HepG2 (cell line): ENCODE data around the gene MTRF1. TPM values are rescaled to one million over a fixed set of nuclear protein-coding genes. Genes with fewer than 3 reads are reported as not detected.
A peak's percentile ranks its signal among the peaks of the same experiment; 100 is the strongest.

Experiments used
- CBX1 ChIP-seq: IDR thresholded peaks from one replicate; pipeline ENCODE4 v1.6.1; 2016; ENCODE audit warnings: antibody characterized with exemption, low read depth
- ELF1 ChIP-seq: sonication (generic); formaldehyde crosslinking; IDR thresholded peaks from 2 replicates; pipeline ENCODE4 v1.4.0; 2020; ENCODE audit warnings: missing genetic modification reagents
- ELK4 ChIP-seq: sonication (generic); formaldehyde crosslinking; IDR thresholded peaks from 2 replicates; pipeline ENCODE4 v1.9.0; 2021; ENCODE audit warnings: missing genetic modification reagents, borderline replicate concordance
- FOSL2 ChIP-seq: sonication (generic); formaldehyde crosslinking; IDR thresholded peaks from 2 replicates; pipeline ENCODE4 v1.4.0; 2020; ENCODE audit warnings: missing genetic modification reagents
- HNF4G ChIP-seq, 2 experiments: sonication (generic) in 1 of 2; formaldehyde crosslinking in 1 of 2; IDR thresholded peaks; 2 replicates each; pipeline versions ENCODE4 v1.4.0 to v1.6.1; 2011 to 2020; ENCODE audit warnings: borderline replicate concordance in 2 of 2, low read depth in 2 of 2, mild to moderate bottlenecking in 2 of 2, low read length in 1 of 2, missing genetic modification reagents in 1 of 2, moderate library complexity in 1 of 2
- KAT8 ChIP-seq: IDR thresholded peaks from 2 replicates; pipeline ENCODE4 v1.6.1; 2016; ENCODE audit warnings: missing genetic modification reagents, missing compliant biosample characterization
- MBD4 ChIP-seq: IDR thresholded peaks from 2 replicates; pipeline ENCODE4 v1.6.1; 2012; ENCODE audit warnings: low read length, inconsistent platforms, borderline replicate concordance
- MLX ChIP-seq: IDR thresholded peaks from 2 replicates; pipeline ENCODE4 v1.6.1; 2016
- NFIB ChIP-seq: sonication (generic); formaldehyde crosslinking; IDR thresholded peaks from 2 replicates; pipeline ENCODE4 v1.9.0; 2021; ENCODE audit warnings: missing genetic modification reagents, mild to moderate bottlenecking, borderline replicate concordance
- SOX13 ChIP-seq, 3 experiments: fragments of 450-650 bp in 1 of 3; sonication (generic) in 1 of 3; formaldehyde crosslinking in 1 of 3; IDR thresholded peaks in 2 of 3; conservative IDR thresholded peaks in 1 of 3; 2 replicates each; pipeline versions ENCODE4 v1.5.0 to v1.6.1; 2016 to 2020; ENCODE audit warnings: antibody characterized with exemption in 1 of 3, mild to moderate bottlenecking in 1 of 3, missing compliant biosample characterization in 1 of 3, missing genetic modification reagents in 1 of 3, moderate library complexity in 1 of 3
- TCF12 ChIP-seq, 2 experiments: fragments of 450-650 bp in 1 of 2; sonication (generic) in 1 of 2; formaldehyde crosslinking in 1 of 2; IDR thresholded peaks; 2 replicates each; pipeline versions ENCODE4 v1.6.1 to v1.8.0; 2017 to 2022; ENCODE audit warnings: antibody characterized with exemption in 1 of 2, mild to moderate bottlenecking in 1 of 2, missing genetic modification reagents in 1 of 2, moderate library complexity in 1 of 2
- USF2 ChIP-seq, 2 experiments: sonication (generic) in 1 of 2; formaldehyde crosslinking in 1 of 2; IDR thresholded peaks; 2 replicates each; pipeline versions ENCODE4 v1.5.1 to v1.6.1; 2011 to 2020; ENCODE audit warnings: borderline replicate concordance in 1 of 2, low read depth in 1 of 2, low read length in 1 of 2, mild to moderate bottlenecking in 1 of 2, missing genetic modification reagents in 1 of 2, moderate library complexity in 1 of 2
- XBP1 ChIP-seq: sonication (generic); formaldehyde crosslinking; IDR thresholded peaks from 2 replicates; pipeline ENCODE4 v1.5.0; 2020; ENCODE audit warnings: missing genetic modification reagents
- YEATS4 ChIP-seq: sonication (generic); formaldehyde crosslinking; IDR thresholded peaks from 2 replicates; pipeline ENCODE4 v1.4.0; 2020; ENCODE audit warnings: missing genetic modification reagents, borderline replicate concordance
- ZFAT ChIP-seq: sonication (generic); formaldehyde crosslinking; conservative IDR thresholded peaks from 2 replicates; pipeline ENCODE4 v1.8.1; 2023; ENCODE audit warnings: missing genetic modification reagents, inconsistent platforms
- ZFP62 ChIP-seq: sonication (generic); formaldehyde crosslinking; IDR thresholded peaks from 2 replicates; pipeline ENCODE4 v1.4.0; 2020; ENCODE audit warnings: missing genetic modification reagents
- ZFP90 ChIP-seq: sonication (generic); formaldehyde crosslinking; IDR thresholded peaks from 2 replicates; pipeline ENCODE4 v1.8.0; 2022; ENCODE audit warnings: missing genetic modification reagents, mild to moderate bottlenecking, inconsistent platforms, borderline replicate concordance
- ZFYVE20 ChIP-seq: sonication (generic); formaldehyde crosslinking; IDR thresholded peaks from 2 replicates; pipeline ENCODE4 v1.8.0; 2023; ENCODE audit warnings: low read depth, mild to moderate bottlenecking, moderate library complexity, missing genetic modification reagents, borderline replicate concordance
- ZMYM3 ChIP-seq: sonication (generic); formaldehyde crosslinking; IDR thresholded peaks from 2 replicates; pipeline ENCODE4 v1.5.1; 2020; ENCODE audit warnings: mild to moderate bottlenecking, missing genetic modification reagents
- ZNF20 ChIP-seq: sonication (generic); formaldehyde crosslinking; IDR thresholded peaks from 2 replicates; pipeline ENCODE4 v1.4.0; 2020; ENCODE audit warnings: mild to moderate bottlenecking, moderate library complexity, missing genetic modification reagents
- ZNF362 ChIP-seq: sonication (generic); formaldehyde crosslinking; IDR thresholded peaks from 2 replicates; pipeline ENCODE4 v1.4.0; 2020; ENCODE audit warnings: missing genetic modification reagents, mild to moderate bottlenecking, borderline replicate concordance
- ZNF367 ChIP-seq: sonication (generic); formaldehyde crosslinking; IDR thresholded peaks from 2 replicates; pipeline ENCODE4 v1.4.0; 2020; ENCODE audit warnings: missing genetic modification reagents, borderline replicate concordance
- polyA plus RNA-seq, 8 experiments: library from polyadenylated mRNA; depleted of rRNA in 3 of 8; stranded (reverse) in 7 of 8; unstranded in 1 of 8; fragments of >200 nt; fragmentation: Illumina TruSeq in 4 of 8; extraction: Trizol in 4 of 8; gene quantifications; 2 replicates each; pipeline versions ENCODE4 v1.2.1 to v1.2.3, GENCODE V29; 2011 to 2016; ENCODE audit warnings: low read depth in 4 of 8, missing spikeins in 1 of 8, mixed read lengths in 1 of 8; ENCODE audit not compliant: insufficient read depth in 1 of 8
- total RNA-seq, 5 experiments: library from RNA; depleted of rRNA; stranded (reverse); fragments of >200 nt; fragmentation: Illumina TruSeq; extraction: Trizol; gene quantifications; 2 replicates each; pipeline ENCODE4 v1.2.3, GENCODE V29; 2016; ENCODE audit warnings: low read depth in 1 of 5

Gene MTRF1
- total and polyA plus RNA-seq, 2 of the 13 experiments (the other 11 are each of a cell fraction or from before 2014, with no cell fraction given): 21.6 to 27.2 TPM

GRCh38 chr13:41259875-41260501 is 3.4 kb downstream of the MTRF1 start (continued):
- peak; percentile 77 for TF ChIP-seq ZNF362
- TF ChIP-seq FOSL2: no peak
- TF ChIP-seq ELK4 (CRISPR knock-in tag): no peak
- TF ChIP-seq MBD4: no peak
- no peak for TF ChIP-seq USF2 (IDR thresholded peaks at IDR 0.05; ENCODE audit: low read depth, low read length)
- TF ChIP-seq USF2 (CRISPR knock-in tag; IDR thresholded peaks at IDR 0.05; ENCODE audit: borderline replicate concordance): no peak
- TF ChIP-seq KAT8 (CRISPR knock-in tag): peak; percentile 51; the same call in 1 of the 2 replicates
- TF ChIP-seq MLX (CRISPR knock-in tag): peak; percentile 72; the same call in 1 of the 2 replicates
- TF ChIP-seq ZNF20 (CRISPR knock-in tag): no peak
- TF ChIP-seq ZFAT (CRISPR knock-in tag): no peak
- TF ChIP-seq ZNF367 (CRISPR knock-in tag): no peak
- TF ChIP-seq ZMYM3 (CRISPR knock-in tag): peak; percentile 40; the same call in 1 of the 2 replicates
- TF ChIP-seq ZFP90 (CRISPR knock-in tag): no peak
- no peak for TF ChIP-seq NFIB (CRISPR knock-in tag)
- TF ChIP-seq ELF1 (CRISPR knock-in tag): no peak
- TF ChIP-seq TCF12 (IDR thresholded peaks at IDR 0.05): no peak
- 0 out of 2 replicates have a peak, but pooled peaks have one; percentile 16 for TF ChIP-seq TCF12 (CRISPR knock-in tag; IDR thresholded peaks at IDR 0.05)
- TF ChIP-seq HNF4G (IDR thresholded peaks at IDR 0.05; ENCODE audit: borderline replicate concordance, low read depth, low read length): peak; percentile 74; the same call in 1 of the 2 replicates
- 0 out of 2 replicates have a peak, but pooled peaks have one; percentile 51 for TF ChIP-seq HNF4G (CRISPR knock-in tag; IDR thresholded peaks at IDR 0.05; ENCODE audit: borderline replicate concordance, low read depth)
- TF ChIP-seq XBP1 (CRISPR knock-in tag): no peak
- TF ChIP-seq CBX1: no peak
- 0 out of 2 replicates have a peak, but pooled peaks have one; percentile 30 for TF ChIP-seq YEATS4 (CRISPR knock-in tag)
- TF ChIP-seq ZFP62 (CRISPR knock-in tag): no peak
- no peak for TF ChIP-seq ZFYVE20 (CRISPR knock-in tag)
- TF ChIP-seq SOX13 (IDR thresholded peaks at IDR 0.05): no peak
- peak in 1 of 2 experiments; percentile 51; a peak in 1 of 4 replicates for TF ChIP-seq SOX13 (CRISPR knock-in tag; conservative IDR thresholded peaks at IDR 0.05 in 1 of 2, IDR thresholded peaks at IDR 0.05 in 1 of 2)
